Gastrocnemius medialis (tissue), 4 donors: ENCODE data around the gene GPR55. TPM values are rescaled to one million over a fixed set of nuclear protein-coding genes. Genes with fewer than 3 reads are reported as not detected.
A peak's percentile ranks its signal among the peaks of the same experiment; 100 is the strongest.

Experiments
- ATAC-seq, 2 donors: fragments of 150-250 bp; one replicate each; pipeline ENCODE4 v1.9.1; 2016
- DNase-seq, 2 donors: peaks; one replicate each; pipeline ENCODE4 v3.0.0-alpha.2; 2019
- H3K27ac ChIP-seq, 4 donors: fragments of 200-600 bp; sonication (generic); 1 replicate in 1 of 4; 2 replicates in 3 of 4; pipeline ENCODE4 v1.5.1; 2016 to 2018; ENCODE audit warnings: mild to moderate bottlenecking in 2 of 4, moderate library complexity in 1 of 4
- H3K27me3 ChIP-seq, 3 donors: fragments of 200-600 bp; sonication (generic) in 2 of 3; 1 replicate in 1 of 3; 2 replicates in 2 of 3; pipeline versions ENCODE4 v1.5.1 to v1.6.0; 2016 to 2019; ENCODE audit warnings: mild to moderate bottlenecking in 1 of 3, moderate library complexity in 1 of 3
- H3K36me3 ChIP-seq, 2 donors: fragments of 200-600 bp; sonication (generic) in 1 of 2; one replicate each; pipeline ENCODE4 v1.5.1; 2017 to 2018
- H3K4me1 ChIP-seq, 2 donors: fragments of 200-600 bp; sonication (generic) in 1 of 2; one replicate each; pipeline ENCODE4 v1.5.1; 2016 to 2017; ENCODE audit warnings: mild to moderate bottlenecking in 2 of 2
- H3K4me3 ChIP-seq, 4 donors: fragments of 200-600 bp; sonication (generic) in 3 of 4; 1 replicate in 1 of 4; 2 replicates in 3 of 4; pipeline ENCODE4 v1.5.1; 2016 to 2019; ENCODE audit warnings: mild to moderate bottlenecking in 2 of 4
- H3K9me3 ChIP-seq, 3 donors: fragments of 200-600 bp; sonication (generic) in 2 of 3; 1 replicate in 1 of 3; 2 replicates in 2 of 3; pipeline ENCODE4 v1.5.1; 2016 to 2019
- CTCF ChIP-seq, 5 experiments: fragments of 450-650 bp in 3 of 5; fragments of 200-600 bp in 2 of 5; sonication (generic) in 2 of 5; IDR thresholded peaks in 4 of 5; conservative IDR thresholded peaks in 1 of 5; 1 replicate in 4 of 5; 2 replicates in 1 of 5; pipeline ENCODE4 v1.5.1; 2016 to 2019; ENCODE audit warnings: antibody characterized with exemption in 5 of 5, mild to moderate bottlenecking in 3 of 5, moderate library complexity in 3 of 5
- POLR2A ChIP-seq, 2 donors: fragments of 450-650 bp; IDR thresholded peaks; one replicate each; pipeline ENCODE4 v1.6.1; 2017; ENCODE audit warnings: antibody characterized with exemption in 2 of 2, mild to moderate bottlenecking in 2 of 2, moderate library complexity in 2 of 2
- in situ Hi-C, 4 donors: fragments of 200-750 bp; cut with MboI; loops; one replicate each; pipeline versions ENCODE4 v1.15.0 to v1.8.0; 2017; ENCODE audit warnings: low sequenced_read_pairs in 4 of 4
- intact Hi-C: fragments of 100-400 bp; cut with DNase I; formaldehyde crosslinking; loops from one replicate; pipeline ENCODE4 v1.15.1; 2023; ENCODE audit warnings: low total_unique reads
- total RNA-seq, 4 donors: library from RNA; depleted of rRNA; stranded (reverse); fragments of >200 nt; gene quantifications; one replicate each; pipeline versions ENCODE4 v1.1.0 to v1.2.3, GENCODE V29; 2016

GPR55 gene
- total RNA-seq, 4 donors from 2014 or later, result not detected

GRCh38 chr2:230910546-230911177, 14.4 kb downstream of the GPR55 start:
- peaks cover 0 to 4% (median 3%) of the 10 kb centered on the region in 3 donors for H3K27me3 ChIP-seq
- TF ChIP-seq POLR2A (IDR thresholded peaks at IDR 0.05) (no peak), CTCF (IDR thresholded peaks at IDR 0.05 in 4 of 5, conservative IDR thresholded peaks at IDR 0.05 in 1 of 5) (no peak)
- H3K36me3 ChIP-seq, result no peaks in the 10 kb centered on the region
- in situ Hi-C loops, result no loop called here
- H3K9me3 ChIP-seq, result no peaks in the 10 kb centered on the region
- H3K4me1 ChIP-seq, result no peaks in the 10 kb centered on the region
- peak in 1 of 2 donors; percentile 4 for DNase-seq
- no peak for ATAC-seq
- intact Hi-C loops, result no loop called here
- H3K27ac ChIP-seq, result no peak overlapping the region
- no peak overlapping the region for H3K4me3 ChIP-seq

GRCh38 chr2:230909841-230910545, 15.0 kb downstream of the GPR55 start:
- Histone ChIP-seq H3K9me3 (no peaks in the 10 kb centered on the region), H3K4me1 (no peaks in the 10 kb centered on the region), H3K36me3 (no peaks in the 10 kb centered on the region), H3K27me3 (peaks cover 0 to 4% (median 3%) of the 10 kb centered on the region in 3 donors), H3K4me3 (no peak overlapping the region), H3K27ac (no peak overlapping the region)
- intact Hi-C loops (no loop called here), in situ Hi-C loops (no loop called here)
- TF ChIP-seq POLR2A (IDR thresholded peaks at IDR 0.05) (no peak), CTCF (IDR thresholded peaks at IDR 0.05 in 4 of 5, conservative IDR thresholded peaks at IDR 0.05 in 1 of 5) (no peak)
- peak in 1 of 2 donors; percentile 3 for DNase-seq
- ATAC-seq, result no peak

GRCh38 chr2:230908595-230909191, 16.3 kb downstream of the GPR55 start:
- Histone ChIP-seq H3K36me3 (no peaks in the 10 kb centered on the region), H3K27ac (no peak overlapping the region), H3K27me3 (peaks cover 0 to 3% (median 0%) of the 10 kb centered on the region in 3 donors), H3K9me3 (no peaks in the 10 kb centered on the region), H3K4me3 (no peak overlapping the region), H3K4me1 (no peaks in the 10 kb centered on the region)
- ATAC-seq (no peak), DNase-seq (peak in 1 of 2 donors; percentile 0)
- intact Hi-C loops, result no loop called here
- in situ Hi-C loops, result no loop called here
- TF ChIP-seq CTCF (IDR thresholded peaks at IDR 0.05 in 4 of 5, conservative IDR thresholded peaks at IDR 0.05 in 1 of 5), result no peak
- TF ChIP-seq POLR2A (IDR thresholded peaks at IDR 0.05), result no peak

GRCh38 chr2:230908092-230908594, 16.9 kb downstream of the GPR55 start:
- peak in 1 of 2 donors; percentile 5 for DNase-seq
- no peak overlapping the region for H3K4me3 ChIP-seq
- no peaks in the 10 kb centered on the region for H3K9me3 ChIP-seq
- intact Hi-C loops (no loop called here), in situ Hi-C loops (no loop called here)
- no peak overlapping the region for H3K27ac ChIP-seq
- no peaks in the 10 kb centered on the region for H3K36me3 ChIP-seq
- no peak for ATAC-seq
- H3K4me1 ChIP-seq, result no peaks in the 10 kb centered on the region
- TF ChIP-seq POLR2A (IDR thresholded peaks at IDR 0.05) (no peak), CTCF (IDR thresholded peaks at IDR 0.05 in 4 of 5, conservative IDR thresholded peaks at IDR 0.05 in 1 of 5) (no peak)
- no peaks in the 10 kb centered on the region for H3K27me3 ChIP-seq
